ENCODE results near the gene ITGA7. TPM values are rescaled to one million over a fixed set of nuclear protein-coding genes. Genes with fewer than 3 reads are reported as not detected.

Gene ITGA7
- total and polyA plus RNA-seq, 2 of the 4 experiments (the other 2 are of a cell fraction), result 3.9 to 15.7 TPM

DNA sequence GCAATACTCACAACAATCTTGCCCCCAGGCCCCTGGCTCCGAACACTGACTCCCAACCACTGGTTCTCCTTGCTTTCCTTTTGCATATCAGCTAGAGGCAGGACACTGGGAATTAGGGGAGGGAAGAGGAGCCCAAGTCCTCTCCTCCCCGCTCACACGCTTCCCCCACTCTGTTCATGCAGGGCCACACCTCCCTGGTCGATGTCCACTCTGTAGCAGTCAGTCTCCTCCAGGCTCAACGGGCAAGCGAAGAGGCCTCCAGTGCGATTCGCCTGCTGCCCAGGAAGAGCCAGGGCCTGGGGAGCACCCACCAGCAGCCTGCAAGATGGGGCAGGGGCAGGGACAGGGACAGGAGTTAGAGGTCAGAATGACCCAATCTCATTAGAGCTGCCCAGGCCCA is 4.8 kb downstream of the ITGA7 start:
- H3K27ac ChIP-seq (ENCODE audit: insufficient read depth, low read length), result no peak overlapping the region
- H3K14ac ChIP-seq (replicated peaks; ENCODE audit: low read depth, low read length), result no peak overlapping the region
- H2BK120ac ChIP-seq (ENCODE audit: low read depth, low read length), result no peak overlapping the region
- in situ Hi-C loops (cut with MboI; ENCODE audit: low sequenced_read_pairs), result no loop called here
- no peaks in the 10 kb centered on the region for H4K20me1 ChIP-seq (ENCODE audit: insufficient read depth, low read length)
- DNase-seq (no peak), ATAC-seq (ENCODE audit: low read depth) (no peak)
- TF ChIP-seq, protein P1, sequence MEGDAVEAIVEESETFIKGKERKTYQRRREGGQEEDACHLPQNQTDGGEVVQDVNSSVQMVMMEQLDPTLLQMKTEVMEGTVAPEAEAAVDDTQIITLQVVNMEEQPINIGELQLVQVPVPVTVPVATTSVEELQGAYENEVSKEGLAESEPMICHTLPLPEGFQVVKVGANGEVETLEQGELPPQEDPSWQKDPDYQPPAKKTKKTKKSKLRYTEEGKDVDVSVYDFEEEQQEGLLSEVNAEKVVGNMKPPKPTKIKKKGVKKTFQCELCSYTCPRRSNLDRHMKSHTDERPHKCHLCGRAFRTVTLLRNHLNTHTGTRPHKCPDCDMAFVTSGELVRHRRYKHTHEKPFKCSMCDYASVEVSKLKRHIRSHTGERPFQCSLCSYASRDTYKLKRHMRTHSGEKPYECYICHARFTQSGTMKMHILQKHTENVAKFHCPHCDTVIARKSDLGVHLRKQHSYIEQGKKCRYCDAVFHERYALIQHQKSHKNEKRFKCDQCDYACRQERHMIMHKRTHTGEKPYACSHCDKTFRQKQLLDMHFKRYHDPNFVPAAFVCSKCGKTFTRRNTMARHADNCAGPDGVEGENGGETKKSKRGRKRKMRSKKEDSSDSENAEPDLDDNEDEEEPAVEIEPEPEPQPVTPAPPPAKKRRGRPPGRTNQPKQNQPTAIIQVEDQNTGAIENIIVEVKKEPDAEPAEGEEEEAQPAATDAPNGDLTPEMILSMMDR (conservative IDR thresholded peaks at IDR 0.05; ENCODE audit: low read depth, low read length), result no peak
- TF ChIP-seq CEBPB (IDR thresholded peaks at IDR 0.05; ENCODE audit: low read depth, low read length) (no peak), FOS (IDR thresholded peaks at IDR 0.05; ENCODE audit: low read depth, low read length) (no peak), MXI1 (IDR thresholded peaks at IDR 0.05; ENCODE audit: borderline replicate concordance, low read depth, low read length) (no peak), RAD21 (IDR thresholded peaks at IDR 0.05; ENCODE audit: low read length) (no peak), SMC3 (IDR thresholded peaks at IDR 0.05; ENCODE audit: low read depth, low read length) (no peak), RFX5 (IDR thresholded peaks at IDR 0.05; ENCODE audit: low read depth, low read length) (no peak), NFE2L2 (IDR thresholded peaks at IDR 0.05; ENCODE audit: low read depth, low read length) (no peak), RCOR1 (IDR thresholded peaks at IDR 0.05; ENCODE audit: insufficient replicate concordance, low read length) (no peak), BHLHE40 (IDR thresholded peaks at IDR 0.05; ENCODE audit: low read depth, low read length) (no peak), POLR2A (IDR thresholded peaks at IDR 0.05; ENCODE audit: low read depth, low read length) (no peak)
- TF ChIP-seq, protein P2, sequence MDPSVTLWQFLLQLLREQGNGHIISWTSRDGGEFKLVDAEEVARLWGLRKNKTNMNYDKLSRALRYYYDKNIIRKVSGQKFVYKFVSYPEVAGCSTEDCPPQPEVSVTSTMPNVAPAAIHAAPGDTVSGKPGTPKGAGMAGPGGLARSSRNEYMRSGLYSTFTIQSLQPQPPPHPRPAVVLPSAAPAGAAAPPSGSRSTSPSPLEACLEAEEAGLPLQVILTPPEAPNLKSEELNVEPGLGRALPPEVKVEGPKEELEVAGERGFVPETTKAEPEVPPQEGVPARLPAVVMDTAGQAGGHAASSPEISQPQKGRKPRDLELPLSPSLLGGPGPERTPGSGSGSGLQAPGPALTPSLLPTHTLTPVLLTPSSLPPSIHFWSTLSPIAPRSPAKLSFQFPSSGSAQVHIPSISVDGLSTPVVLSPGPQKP (IDR thresholded peaks at IDR 0.05; ENCODE audit: borderline replicate concordance, low read depth, low read length), result no peak
- ChIA-PET POLR2A (ENCODE audit: unreplicated experiment) (no interaction called here), CTCF (no interaction called here)
- H4K5ac ChIP-seq (ENCODE audit: low read depth, low read length), result no peak overlapping the region
- no peak overlapping the region for H3K9ac ChIP-seq (ENCODE audit: low read depth, low read length)
- dilution Hi-C loops (cut with HindIII; ENCODE audit: low sequenced_read_pairs, unreplicated experiment), result no loop called here
- H4K91ac ChIP-seq (ENCODE audit: insufficient read depth, low read depth, low read length), result no peak overlapping the region
- WGBS, 2 experiments (ENCODE audit: extremely low coverage in 2 of 2, insufficient read length in 1 of 2), result 88% methylated on average over 3 of the region's 8 CpGs; no CpG with 5 or more reads in 1 of the 2 experiments
- no peaks in the 10 kb centered on the region for H3K9me3 ChIP-seq (ENCODE audit: control insufficient read depth, insufficient read depth, low read length)
- intact Hi-C loops (cut with micrococcal nuclease), result no loop called here
- H3K9me1 ChIP-seq (ENCODE audit: insufficient read depth, low read length), result no peaks in the 10 kb centered on the region; the same call in 1 of the 2 replicates
- no peak overlapping the region for H2AK9ac ChIP-seq (replicated peaks; ENCODE audit: low read depth, low read length, poor library complexity)
- H3K56ac ChIP-seq (ENCODE audit: extremely low read depth, insufficient read depth, low read length), result no peak overlapping the region
- no peak overlapping the region for H3K23ac ChIP-seq (ENCODE audit: low read depth, low read length)
- no peak overlapping the region for H3K4me2 ChIP-seq (ENCODE audit: low read depth, low read length)
- H3K18ac ChIP-seq (ENCODE audit: low read depth, low read length), result no peak overlapping the region
- no peak overlapping the region for H2AFZ ChIP-seq (replicated peaks; ENCODE audit: low read length, poor library complexity)
- H4K8ac ChIP-seq (ENCODE audit: low read depth in 2 of 2, low read length in 2 of 2), result no peak overlapping the region
- no peak overlapping the region for H3K4ac ChIP-seq (ENCODE audit: low read depth, low read length)
- BruUV-seq (replicated peaks), result no TSS peak
- H3K4me1 ChIP-seq (ENCODE audit: control insufficient read depth, insufficient read depth, low read length), result peaks cover 2% of the 10 kb centered on the region; the same call in 1 of the 2 replicates
- no peak overlapping the region for H2BK15ac ChIP-seq (ENCODE audit: low read depth, low read length)
- H3K4me3 ChIP-seq (ENCODE audit: insufficient read depth, low read depth, low read length), result no peak overlapping the region
- no peak overlapping the region for H2BK20ac ChIP-seq (ENCODE audit: low read depth, low read length)
- H2BK5ac ChIP-seq (ENCODE audit: low read depth, low read length, poor library complexity, severe bottlenecking), result no peak overlapping the region
- no peaks in the 10 kb centered on the region for H3K79me1 ChIP-seq (ENCODE audit: low read depth in 1 of 2, low read length in 2 of 2)
- H3K27me3 ChIP-seq (ENCODE audit: control insufficient read depth, insufficient read depth, low read length), result peaks cover 24% of the 10 kb centered on the region
- H2AK5ac ChIP-seq (ENCODE audit: low read depth, low read length), result no peak overlapping the region
- no peaks in the 10 kb centered on the region for H3K36me3 ChIP-seq (ENCODE audit: control insufficient read depth, insufficient read depth, low read length)

Measured in IMR-90 (cell line).